ENCODE measurements around the gene SPINK8. TPM values are rescaled to one million over a fixed set of nuclear protein-coding genes. Genes with fewer than 3 reads are reported as not detected.

Gene SPINK8
- total and polyA plus RNA-seq, 7 donors: not detected

- H3K4me3 ChIP-seq: peak within 1 kb of the TSS; percentile 90
- peaks cover 20% of the 10 kb centered on the region for H3K4me1 ChIP-seq
- no peaks in the 10 kb centered on the region for H3K9me3 ChIP-seq
- peak; percentile 94 to 96 for DNase-seq
- H3K27me3 ChIP-seq (ENCODE audit: insufficient read depth in 3 of 3, low read length in 2 of 3): no peaks in the 10 kb centered on the region
- TF ChIP-seq, protein P1, sequence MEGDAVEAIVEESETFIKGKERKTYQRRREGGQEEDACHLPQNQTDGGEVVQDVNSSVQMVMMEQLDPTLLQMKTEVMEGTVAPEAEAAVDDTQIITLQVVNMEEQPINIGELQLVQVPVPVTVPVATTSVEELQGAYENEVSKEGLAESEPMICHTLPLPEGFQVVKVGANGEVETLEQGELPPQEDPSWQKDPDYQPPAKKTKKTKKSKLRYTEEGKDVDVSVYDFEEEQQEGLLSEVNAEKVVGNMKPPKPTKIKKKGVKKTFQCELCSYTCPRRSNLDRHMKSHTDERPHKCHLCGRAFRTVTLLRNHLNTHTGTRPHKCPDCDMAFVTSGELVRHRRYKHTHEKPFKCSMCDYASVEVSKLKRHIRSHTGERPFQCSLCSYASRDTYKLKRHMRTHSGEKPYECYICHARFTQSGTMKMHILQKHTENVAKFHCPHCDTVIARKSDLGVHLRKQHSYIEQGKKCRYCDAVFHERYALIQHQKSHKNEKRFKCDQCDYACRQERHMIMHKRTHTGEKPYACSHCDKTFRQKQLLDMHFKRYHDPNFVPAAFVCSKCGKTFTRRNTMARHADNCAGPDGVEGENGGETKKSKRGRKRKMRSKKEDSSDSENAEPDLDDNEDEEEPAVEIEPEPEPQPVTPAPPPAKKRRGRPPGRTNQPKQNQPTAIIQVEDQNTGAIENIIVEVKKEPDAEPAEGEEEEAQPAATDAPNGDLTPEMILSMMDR (IDR thresholded peaks at IDR 0.05): no peak
- peak; percentile 98 to 99 (median 99) for ATAC-seq
- peaks cover 15 to 24% of the 10 kb centered on the region in 2 donors for H3K36me3 ChIP-seq (ENCODE audit: insufficient read depth in 1 of 2, low read depth in 1 of 2)
- H3K27ac ChIP-seq: peak within 1 kb of the TSS; percentile 98
- 0 to 1% (median 1%) methylated on average over 60 to 70 of the region's 70 CpGs for WGBS, 3 donors
- intact Hi-C loops (cut with DNase I): no loop called here
Observed at GRCh38 chr3:48301020-48301799, 32.3 kb downstream of the SPINK8 start, which contains the start of gene NME6. NME6 (minus strand) TSS chr3:48301367.

GRCh38 chr3:48299746-48300712, 33.4 kb downstream of the SPINK8 start:
- ATAC-seq (no peak), DNase-seq (no peak)
- Histone ChIP-seq H3K36me3 (ENCODE audit: insufficient read depth in 1 of 2, low read depth in 1 of 2) (peaks cover 15 to 35% of the 10 kb centered on the region in 2 donors), H3K27me3 (ENCODE audit: insufficient read depth in 3 of 3, low read length in 2 of 3) (no peaks in the 10 kb centered on the region), H3K4me1 (peaks cover 20% of the 10 kb centered on the region), H3K9me3 (no peaks in the 10 kb centered on the region), H3K4me3 (peak overlapping the region; percentile 90), H3K27ac (peak overlapping the region; percentile 98)
- TF ChIP-seq, protein P1 (IDR thresholded peaks at IDR 0.05): no peak
- intact Hi-C loops (cut with DNase I): no loop called here
- 81 to 82% (median 81%) methylated on average over 13 of the region's 13 CpGs for WGBS, 3 donors

- 92 to 94% (median 93%) methylated on average over 5 of the region's 5 CpGs for WGBS, 3 donors
- H3K9me3 ChIP-seq: no peaks in the 10 kb centered on the region
- TF ChIP-seq, protein P1 (IDR thresholded peaks at IDR 0.05): no peak
- no peak overlapping the region for H3K27ac ChIP-seq
- peaks cover 19% of the 10 kb centered on the region for H3K4me1 ChIP-seq
- intact Hi-C loops (cut with DNase I): no loop called here
- H3K36me3 ChIP-seq (ENCODE audit: insufficient read depth in 1 of 2, low read depth in 1 of 2): peaks cover 20 to 63% of the 10 kb centered on the region in 2 donors
- ATAC-seq (no peak), DNase-seq (no peak)
- H3K4me3 ChIP-seq: no peak overlapping the region
- no peaks in the 10 kb centered on the region for H3K27me3 ChIP-seq (ENCODE audit: insufficient read depth in 3 of 3, low read length in 2 of 3)
Observed at GRCh38 chr3:48297111-48297810, 36.2 kb downstream of the SPINK8 start.

GRCh38 chr3:48296699-48297098, 36.8 kb downstream of the SPINK8 start:
- Histone ChIP-seq H3K36me3 (ENCODE audit: insufficient read depth in 1 of 2, low read depth in 1 of 2) (peaks cover 20 to 69% of the 10 kb centered on the region in 2 donors), H3K27ac (no peak overlapping the region), H3K9me3 (no peaks in the 10 kb centered on the region), H3K4me1 (peaks cover 17% of the 10 kb centered on the region), H3K27me3 (ENCODE audit: insufficient read depth in 3 of 3, low read length in 2 of 3) (no peaks in the 10 kb centered on the region), H3K4me3 (no peak overlapping the region)
- 92 to 93% (median 93%) methylated on average over 4 of the region's 4 CpGs for WGBS, 3 donors
- TF ChIP-seq, protein P1 (IDR thresholded peaks at IDR 0.05): no peak
- no peak for ATAC-seq
- intact Hi-C loops (cut with DNase I): no loop called here
- no peak for DNase-seq
